DOHH2 (cell line): ENCODE results near the gene TAGLN2.

Source experiments
- EZH2phosphoT487 ChIP-seq: fragments of 200-600 bp; sonication (generic); IDR thresholded peaks from 2 replicates; pipeline ENCODE4 v1.6.1; 2017; ENCODE audit warnings: borderline replicate concordance, mild to moderate bottlenecking, antibody characterized with exemption, low read length, moderate library complexity, mixed read lengths
- TF ChIP-seq, protein P1 (sequence below): fragments of 200-600 bp; sonication (generic); IDR thresholded peaks from one replicate; pipeline ENCODE4 v1.5.1; 2014; ENCODE audit warnings: antibody characterized with exemption, mild to moderate bottlenecking, low read depth, low read length; ENCODE audit not compliant: poor library complexity, severe bottlenecking

DNA sequence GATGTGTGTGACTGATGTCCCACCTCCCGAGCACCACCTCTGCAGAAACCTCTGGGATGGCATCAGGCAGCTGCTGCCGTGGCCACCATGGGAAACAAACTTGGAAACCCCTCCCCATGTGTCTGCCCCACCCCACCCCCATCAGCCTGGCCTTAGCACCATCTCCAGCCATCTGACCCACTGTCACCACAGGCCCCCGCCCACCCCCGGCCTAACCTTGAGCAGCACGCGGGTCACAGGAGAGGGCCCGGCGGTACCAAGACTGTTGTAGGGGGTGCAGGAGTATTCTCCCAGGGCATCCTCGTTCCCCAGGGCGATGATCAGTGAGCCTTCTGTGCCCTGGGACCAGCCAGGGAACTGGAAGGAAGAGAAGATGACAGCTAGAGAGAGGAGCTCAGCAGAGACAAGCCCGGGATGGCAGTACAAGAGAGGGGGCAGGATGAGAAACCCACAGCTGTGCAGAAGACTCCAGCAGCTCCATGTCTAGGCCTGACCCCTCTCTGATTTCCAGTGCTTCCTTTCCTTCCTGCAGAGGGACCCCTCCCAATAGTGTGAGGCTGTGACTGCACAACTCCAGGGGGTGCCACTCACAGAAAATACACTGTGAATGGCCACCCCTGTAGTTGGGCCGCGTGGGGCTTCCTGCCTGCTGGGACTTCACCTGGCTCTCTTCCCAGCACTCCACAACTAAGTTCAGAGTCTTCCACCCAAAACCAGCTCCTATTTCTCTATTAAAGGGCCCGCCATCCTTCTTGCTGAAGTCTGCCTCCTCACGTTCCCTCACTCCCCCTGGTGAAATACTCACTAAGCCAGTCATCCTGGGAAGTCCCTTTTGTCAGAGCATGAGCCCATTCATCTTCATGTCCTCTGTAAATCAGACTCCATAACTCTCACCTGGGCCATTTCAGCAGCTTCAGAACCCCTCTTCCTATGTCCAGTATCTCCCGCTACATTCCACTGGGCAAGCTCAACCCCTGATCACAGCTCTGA lies 7.3 kb upstream of the TAGLN2 start:
- TF ChIP-seq, protein P1, sequence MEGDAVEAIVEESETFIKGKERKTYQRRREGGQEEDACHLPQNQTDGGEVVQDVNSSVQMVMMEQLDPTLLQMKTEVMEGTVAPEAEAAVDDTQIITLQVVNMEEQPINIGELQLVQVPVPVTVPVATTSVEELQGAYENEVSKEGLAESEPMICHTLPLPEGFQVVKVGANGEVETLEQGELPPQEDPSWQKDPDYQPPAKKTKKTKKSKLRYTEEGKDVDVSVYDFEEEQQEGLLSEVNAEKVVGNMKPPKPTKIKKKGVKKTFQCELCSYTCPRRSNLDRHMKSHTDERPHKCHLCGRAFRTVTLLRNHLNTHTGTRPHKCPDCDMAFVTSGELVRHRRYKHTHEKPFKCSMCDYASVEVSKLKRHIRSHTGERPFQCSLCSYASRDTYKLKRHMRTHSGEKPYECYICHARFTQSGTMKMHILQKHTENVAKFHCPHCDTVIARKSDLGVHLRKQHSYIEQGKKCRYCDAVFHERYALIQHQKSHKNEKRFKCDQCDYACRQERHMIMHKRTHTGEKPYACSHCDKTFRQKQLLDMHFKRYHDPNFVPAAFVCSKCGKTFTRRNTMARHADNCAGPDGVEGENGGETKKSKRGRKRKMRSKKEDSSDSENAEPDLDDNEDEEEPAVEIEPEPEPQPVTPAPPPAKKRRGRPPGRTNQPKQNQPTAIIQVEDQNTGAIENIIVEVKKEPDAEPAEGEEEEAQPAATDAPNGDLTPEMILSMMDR: no peak
- no peak for TF ChIP-seq EZH2phosphoT487
